PC-9 (cell line): ENCODE data around the gene OSBPL2. TPM values are rescaled to one million over a fixed set of nuclear protein-coding genes. Genes with fewer than 3 reads are reported as not detected.

ENCODE experiments used
- BruUV-seq: library from RNA; stranded (reverse); fragments of 400-500 nt; replicated peaks from 2 replicates; lab custom pipeline; 2021; lab: Mats Ljungman, UMichigan
- CTCF ChIA-PET: fragments of 300-600 bp; sonication (Branson Sonifier 250); formaldehyde crosslinking; loops from one replicate; lab custom pipeline; 2022; ENCODE audit warnings: antibody characterized with exemption; lab: Charles Lee
- POLR2A ChIA-PET: fragments of 300-600 bp; sonication (Branson Sonifier 250); formaldehyde crosslinking; loops from one replicate; lab custom pipeline; 2022; ENCODE audit warnings: antibody characterized with exemption; ENCODE audit not compliant: unreplicated experiment; lab: Charles Lee
- DNase-seq, 2 experiments: peaks; one replicate each; pipeline versions ENCODE4 v3.0.0 to v3.0.0-alpha.2; 2015 to 2022; ENCODE audit warnings: mixed read lengths in 1 of 2
- H2AFZ ChIP-seq: fragments of 200-600 bp; sonication (generic); 2 replicates; pipeline ENCODE4 v1.8.1; 2017; ENCODE audit warnings: antibody characterized with exemption
- H3F3A ChIP-seq: fragments of 200-600 bp; sonication (generic); 2 replicates; pipeline ENCODE4 v1.8.1; 2017; ENCODE audit warnings: antibody characterized with exemption, mild to moderate bottlenecking, low read depth; ENCODE audit not compliant: insufficient read depth
- H3K27ac ChIP-seq: fragments of 200-600 bp; sonication (generic); 2 replicates; pipeline ENCODE4 v1.6.1; 2016; ENCODE audit warnings: mixed run types
- H3K27me3 ChIP-seq: fragments of 200-600 bp; sonication (generic); 2 replicates; pipeline ENCODE4 v1.6.1; 2016; ENCODE audit warnings: low read depth, mixed run types; ENCODE audit not compliant: insufficient read depth
- H3K36me3 ChIP-seq: fragments of 200-600 bp; sonication (generic); 2 replicates; pipeline ENCODE4 v1.6.1; 2016; ENCODE audit warnings: low read depth, mixed run types
- H3K4me1 ChIP-seq: fragments of 200-600 bp; sonication (generic); replicated peaks from 2 replicates; pipeline ENCODE4 v1.6.1; 2016; ENCODE audit warnings: mixed run types; ENCODE audit not compliant: insufficient read depth
- H3K4me2 ChIP-seq: fragments of 200-600 bp; sonication (generic); 2 replicates; pipeline ENCODE4 v1.6.1; 2017; ENCODE audit warnings: mixed run types
- H3K4me3 ChIP-seq: fragments of 200-600 bp; sonication (generic); 2 replicates; pipeline ENCODE4 v1.6.1; 2016; ENCODE audit warnings: mixed run types
- H3K79me2 ChIP-seq: fragments of 200-600 bp; sonication (generic); 2 replicates; pipeline ENCODE4 v1.6.1; 2017; ENCODE audit warnings: low read depth, mixed run types
- H3K9me2 ChIP-seq: fragments of 200-600 bp; sonication (generic); 2 replicates; pipeline ENCODE4 v1.8.1; 2017; ENCODE audit warnings: mild to moderate bottlenecking; ENCODE audit not compliant: insufficient read depth
- H3K9me3 ChIP-seq: fragments of 200-600 bp; sonication (generic); 2 replicates; pipeline ENCODE4 v1.8.1; 2016; ENCODE audit warnings: low read depth; ENCODE audit not compliant: insufficient read depth
- H4K20me1 ChIP-seq: fragments of 200-600 bp; sonication (generic); 2 replicates; pipeline ENCODE4 v1.8.1; 2017; ENCODE audit not compliant: insufficient read depth
- EZH2 ChIP-seq: fragments of 200-600 bp; sonication (generic); IDR thresholded peaks from 2 replicates; pipeline ENCODE4 v1.8.0; 2017; ENCODE audit warnings: antibody characterized with exemption, low read depth
- intact Hi-C: fragments of 100-400 bp; cut with micrococcal nuclease; formaldehyde crosslinking; loops from one replicate; pipeline ENCODE4 v1.10.0; 2022; ENCODE audit not compliant: unreplicated experiment
- total RNA-seq: library from RNA; stranded (reverse); gene quantifications from 2 replicates; pipeline ENCODE4 v1.2.3, GENCODE V29; 2021
- TF ChIP-seq, protein P1 (sequence below): fragments of 200-600 bp; sonication (generic); conservative IDR thresholded peaks from 2 replicates; pipeline ENCODE4 v1.6.1; 2017; ENCODE audit warnings: mixed run types, antibody characterized with exemption, mild to moderate bottlenecking, moderate library complexity

OSBPL2 gene
- total RNA-seq, 1 experiment from 2014 or later, result 84.8 TPM

DNA sequence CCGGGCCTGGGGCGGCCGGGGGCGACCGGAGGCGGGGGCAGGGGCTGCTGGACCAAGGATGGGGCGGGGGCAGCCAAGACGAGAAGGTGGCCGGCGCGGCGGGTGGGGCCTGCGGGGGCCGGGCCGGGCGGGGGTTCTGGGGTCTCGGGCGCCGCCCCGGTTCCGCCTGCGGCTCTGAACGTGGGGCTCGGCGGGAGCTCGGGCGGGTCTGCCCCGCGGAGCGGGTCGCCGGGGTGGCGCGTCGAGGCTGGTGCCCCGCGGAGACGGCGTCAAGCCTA, 64.7 kb downstream of the OSBPL2 start:
- intact Hi-C loops, result loop anchor here (2.0 to 5.0 kb wide), 5 partner anchors 56 to 489 kb away; no protein-coding TSS in a partner anchor
- Histone ChIP-seq H3K9me3 (no peaks in the 10 kb centered on the region), H3K9me2 (no peaks in the 10 kb centered on the region), H3K27me3 (no peaks in the 10 kb centered on the region), H4K20me1 (peaks cover 47% of the 10 kb centered on the region), H3K4me1 (peaks cover 20% of the 10 kb centered on the region), H3K27ac (peak overlapping the region; percentile 62), H3K4me3 (peak overlapping the region; percentile 99), H3K79me2 (peaks cover 47% of the 10 kb centered on the region), H3F3A (peaks cover 68% of the 10 kb centered on the region), H2AFZ (no peak overlapping the region), H3K4me2 (peak overlapping the region; percentile 99), H3K36me3 (peaks cover 15% of the 10 kb centered on the region; the same call in 1 of the 2 replicates)
- BruUV-seq, result no TSS peak
- TF ChIP-seq, protein P1, sequence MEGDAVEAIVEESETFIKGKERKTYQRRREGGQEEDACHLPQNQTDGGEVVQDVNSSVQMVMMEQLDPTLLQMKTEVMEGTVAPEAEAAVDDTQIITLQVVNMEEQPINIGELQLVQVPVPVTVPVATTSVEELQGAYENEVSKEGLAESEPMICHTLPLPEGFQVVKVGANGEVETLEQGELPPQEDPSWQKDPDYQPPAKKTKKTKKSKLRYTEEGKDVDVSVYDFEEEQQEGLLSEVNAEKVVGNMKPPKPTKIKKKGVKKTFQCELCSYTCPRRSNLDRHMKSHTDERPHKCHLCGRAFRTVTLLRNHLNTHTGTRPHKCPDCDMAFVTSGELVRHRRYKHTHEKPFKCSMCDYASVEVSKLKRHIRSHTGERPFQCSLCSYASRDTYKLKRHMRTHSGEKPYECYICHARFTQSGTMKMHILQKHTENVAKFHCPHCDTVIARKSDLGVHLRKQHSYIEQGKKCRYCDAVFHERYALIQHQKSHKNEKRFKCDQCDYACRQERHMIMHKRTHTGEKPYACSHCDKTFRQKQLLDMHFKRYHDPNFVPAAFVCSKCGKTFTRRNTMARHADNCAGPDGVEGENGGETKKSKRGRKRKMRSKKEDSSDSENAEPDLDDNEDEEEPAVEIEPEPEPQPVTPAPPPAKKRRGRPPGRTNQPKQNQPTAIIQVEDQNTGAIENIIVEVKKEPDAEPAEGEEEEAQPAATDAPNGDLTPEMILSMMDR, result no peak
- TF ChIP-seq EZH2, result no peak
- no peak for DNase-seq
- CTCF ChIA-PET, result no interaction called here
- POLR2A ChIA-PET, result no interaction called here

DNA sequence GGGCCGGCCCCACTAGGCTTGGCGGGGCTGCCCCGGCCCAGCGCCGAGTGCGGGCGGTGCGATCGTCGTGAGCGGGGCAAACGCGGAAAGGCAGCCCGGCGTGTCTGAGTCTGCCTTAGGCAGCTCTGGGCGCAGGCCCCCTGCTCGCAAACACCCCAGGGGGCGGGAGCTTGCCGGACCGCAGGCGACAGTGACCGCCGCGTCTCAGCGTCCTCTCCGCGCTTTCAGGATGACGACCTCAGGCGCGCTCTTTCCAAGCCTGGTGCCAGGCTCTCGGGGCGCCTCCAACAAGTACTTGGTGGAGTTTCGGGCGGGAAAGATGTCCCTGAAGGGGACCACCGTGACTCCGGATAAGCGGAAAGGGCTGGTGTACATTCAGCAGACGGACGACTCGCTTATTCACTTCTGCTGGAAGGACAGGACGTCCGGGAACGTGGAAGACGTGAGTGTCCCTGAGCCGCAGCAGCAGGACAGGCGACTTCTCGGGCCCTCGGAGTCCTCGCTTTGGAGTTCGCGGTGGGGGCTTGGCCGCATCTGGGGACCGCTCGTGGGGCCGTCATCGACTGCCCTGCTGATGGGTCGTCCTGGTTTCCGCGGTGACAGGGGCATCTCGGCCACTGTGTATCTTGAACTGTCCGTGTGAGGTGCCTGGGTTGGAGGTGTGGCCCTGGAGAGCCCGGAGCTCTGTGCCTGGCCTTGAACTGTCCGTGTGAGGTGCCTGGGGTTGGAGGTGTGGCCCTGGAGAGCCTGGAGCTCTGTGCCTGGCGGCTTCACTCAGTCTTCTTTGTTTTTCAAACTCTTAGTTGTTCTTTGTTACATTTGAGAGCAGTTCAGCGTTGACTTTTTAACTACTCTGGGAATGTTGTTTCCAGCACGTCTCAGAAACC, 65.3 kb downstream of the OSBPL2 start:
- Histone ChIP-seq H3K27me3 (no peaks in the 10 kb centered on the region), H3K36me3 (peaks cover 15% of the 10 kb centered on the region), H3K4me1 (peaks cover 20% of the 10 kb centered on the region), H4K20me1 (peaks cover 53% of the 10 kb centered on the region), H3K9me3 (no peaks in the 10 kb centered on the region), H3K9me2 (no peaks in the 10 kb centered on the region), H3F3A (peaks cover 74% of the 10 kb centered on the region), H3K79me2 (peaks cover 53% of the 10 kb centered on the region), H2AFZ (no peak overlapping the region), H3K4me2 (peak overlapping the region; percentile 99), H3K4me3 (peak overlapping the region; percentile 99), H3K27ac (peak overlapping the region; percentile 62)
- intact Hi-C loops, result loop anchor here (2.0 to 5.0 kb wide), 5 partner anchors 55 to 489 kb away; no protein-coding TSS in a partner anchor
- peak; percentile 58 to 64 for DNase-seq
- ChIA-PET CTCF (interaction anchor here (0.5 kb wide), 1 partner anchor 83 kb away, joined by 3 read pairs; the partner anchor contains the start of gene RPS21), POLR2A (interaction anchor here (0.6 to 1.1 kb wide), 3 partner anchors 54 to 62 kb away, joined by 3 to 7 read pairs (median 3); no protein-coding TSS in a partner anchor)
- TSS peak; percentile 25 for BruUV-seq
- TF ChIP-seq, protein P1, result no peak
- TF ChIP-seq EZH2, result no peak

DNA sequence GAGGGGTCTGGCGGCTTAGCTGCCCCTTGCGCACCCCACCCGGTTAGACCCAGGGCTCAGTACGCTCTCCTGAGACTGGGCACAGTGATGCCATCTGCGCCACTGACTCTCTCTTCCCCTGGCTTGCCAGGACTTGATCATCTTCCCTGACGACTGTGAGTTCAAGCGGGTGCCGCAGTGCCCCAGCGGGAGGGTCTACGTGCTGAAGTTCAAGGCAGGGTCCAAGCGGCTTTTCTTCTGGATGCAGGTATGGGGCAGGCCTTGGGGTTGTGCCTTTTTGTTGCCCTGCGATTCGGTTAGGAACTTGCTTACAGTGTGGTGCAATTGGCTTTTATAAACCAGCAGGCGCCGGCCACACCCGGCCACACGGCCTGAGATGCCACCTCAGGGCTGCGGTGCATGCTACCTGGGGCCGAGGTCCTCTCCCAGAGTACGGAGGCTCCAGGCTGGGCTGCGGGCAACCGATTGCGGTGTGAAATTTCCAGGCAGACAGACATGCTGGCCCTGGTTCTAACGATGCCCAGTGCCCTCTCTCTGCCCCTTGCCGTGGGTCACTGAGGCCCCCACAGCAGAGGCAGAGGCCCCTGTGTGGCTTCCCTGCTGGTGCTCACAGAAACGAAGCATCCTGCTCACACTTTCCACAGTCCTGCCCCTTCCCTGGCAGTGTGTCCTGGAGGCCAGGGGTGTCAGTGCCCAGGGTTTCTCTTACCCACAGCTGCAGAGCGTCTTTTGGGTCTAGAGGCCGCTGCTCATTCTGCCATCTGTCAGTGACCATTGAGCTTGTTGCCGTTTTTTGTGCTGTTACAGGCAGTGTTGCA, 66.2 kb downstream of the OSBPL2 start:
- ChIA-PET POLR2A (interaction anchor here (0.5 to 1.1 kb wide), 5 partner anchors 45 to 79 kb away, joined by 3 to 7 read pairs (median 5); no protein-coding TSS in a partner anchor), CTCF (interaction anchor here (1.5 kb wide), 1 partner anchor 78 kb away, joined by 9 read pairs; no protein-coding TSS in a partner anchor)
- Histone ChIP-seq H3K4me1 (peaks cover 20% of the 10 kb centered on the region), H3K36me3 (peaks cover 18% of the 10 kb centered on the region), H3K27me3 (no peaks in the 10 kb centered on the region), H3K79me2 (peaks cover 55% of the 10 kb centered on the region), H3K9me3 (no peaks in the 10 kb centered on the region), H3F3A (peaks cover 80% of the 10 kb centered on the region), H3K27ac (peak overlapping the region; percentile 62), H4K20me1 (peaks cover 60% of the 10 kb centered on the region), H3K4me3 (peak overlapping the region; percentile 99), H3K9me2 (no peaks in the 10 kb centered on the region), H2AFZ (no peak overlapping the region), H3K4me2 (peak overlapping the region; percentile 99)
- no TSS peak for BruUV-seq
- TF ChIP-seq, protein P1, result no peak
- no peak for TF ChIP-seq EZH2
- intact Hi-C loops, result loop anchor here (5.0 kb wide), 3 partner anchors 318 to 488 kb away; no protein-coding TSS in a partner anchor
- DNase-seq, result no peak
